Measurements from ENCODE around the gene SKIC2.
"Not testable (repeated sequence)": the region's sequence is repeated elsewhere in the genome, so short reads cannot be mapped to it uniquely, and the experiment has no call there.

Gene SKIC2

GRCh38 chr6:31969712-31970603 is 11.0 kb downstream of the SKIC2 start:
- no peak for DNase-seq (ENCODE audit: low read depth)

- no peak for DNase-seq (ENCODE audit: low read depth)
Observed at GRCh38 chr6:31970604-31971271, 11.8 kb downstream of the SKIC2 start.

GRCh38 chr6:31971279-31971992 is 12.5 kb downstream of the SKIC2 start:
- no peak for DNase-seq (ENCODE audit: low read depth)

GRCh38 chr6:31971993-31972708 is 13.2 kb downstream of the SKIC2 start, which contains the start of gene DXO:
Gene DXO (minus strand): TSS chr6:31972138. CDS start chr6:31971675, 463 bp downstream.
- peak; percentile 94 for DNase-seq (ENCODE audit: low read depth)

- DNase-seq (ENCODE audit: low read depth), result no peak
Observed at GRCh38 chr6:31972709-31973350, 13.9 kb downstream of the SKIC2 start.

GRCh38 chr6:31976065-31976464 is 17.1 kb downstream of the SKIC2 start:
- DNase-seq (ENCODE audit: low read depth), result not testable (repeated sequence)

- no peak for DNase-seq (ENCODE audit: low read depth)
Observed at GRCh38 chr6:31977816-31978431, 18.9 kb downstream of the SKIC2 start.

GRCh38 chr6:31978831-31979230 is 19.9 kb downstream of the SKIC2 start:
- no peak for DNase-seq (ENCODE audit: low read depth)

GRCh38 chr6:31979238-31979898 is 20.4 kb downstream of the SKIC2 start:
- DNase-seq (ENCODE audit: low read depth), result no peak

- not testable (repeated sequence) for DNase-seq (ENCODE audit: low read depth)
Observed at GRCh38 chr6:31980195-31980876, 21.4 kb downstream of the SKIC2 start.

GRCh38 chr6:31980998-31981397 is 22.0 kb downstream of the SKIC2 start:
- not testable (repeated sequence) for DNase-seq (ENCODE audit: low read depth)

- DNase-seq (ENCODE audit: low read depth), result not testable (repeated sequence)
Observed at GRCh38 chr6:31981744-31982143, 22.8 kb downstream of the SKIC2 start, which contains the start of gene C4A. Gene C4A (plus strand): TSS chr6:31982057. CDS start chr6:31982108, 51 bp downstream.

- not testable (repeated sequence) for DNase-seq (ENCODE audit: low read depth)
Observed at GRCh38 chr6:31989363-31989762, 30.4 kb downstream of the SKIC2 start.

GRCh38 chr6:31994421-31994820 is 35.4 kb downstream of the SKIC2 start:
- not testable (repeated sequence) for DNase-seq (ENCODE audit: low read depth)

- not testable (repeated sequence) for DNase-seq (ENCODE audit: low read depth)
Observed at GRCh38 chr6:31996385-31996784, 37.4 kb downstream of the SKIC2 start.

GRCh38 chr6:32002546-32003268 is 43.7 kb downstream of the SKIC2 start:
- DNase-seq (ENCODE audit: low read depth), result not testable (repeated sequence)

GRCh38 chr6:32003301-32003700 is 44.3 kb downstream of the SKIC2 start:
- DNase-seq (ENCODE audit: low read depth), result not testable (repeated sequence)

- not testable (repeated sequence) for DNase-seq (ENCODE audit: low read depth)
Observed at GRCh38 chr6:32004393-32004792, 45.4 kb downstream of the SKIC2 start.
